ENCODE results near the gene RNF208.

RNF208 gene

GRCh38 chr9:137189297-137190295 is 32.4 kb downstream of the RNF208 start:
- DNase-seq, result no peak

- DNase-seq, result peak; percentile 93
These were observed 33.3 kb downstream of the RNF208 start, which contains the start of the genes ANAPC2 and SSNA1 for GRCh38 chr9:137188490-137189296. Gene ANAPC2, minus strand, starts transcription at chr9:137188560. Its CDS starts 28 bp downstream, at chr9:137188532. Gene SSNA1, plus strand, starts transcription at chr9:137188676. Its CDS starts 51 bp downstream, at chr9:137188727.

DNA sequence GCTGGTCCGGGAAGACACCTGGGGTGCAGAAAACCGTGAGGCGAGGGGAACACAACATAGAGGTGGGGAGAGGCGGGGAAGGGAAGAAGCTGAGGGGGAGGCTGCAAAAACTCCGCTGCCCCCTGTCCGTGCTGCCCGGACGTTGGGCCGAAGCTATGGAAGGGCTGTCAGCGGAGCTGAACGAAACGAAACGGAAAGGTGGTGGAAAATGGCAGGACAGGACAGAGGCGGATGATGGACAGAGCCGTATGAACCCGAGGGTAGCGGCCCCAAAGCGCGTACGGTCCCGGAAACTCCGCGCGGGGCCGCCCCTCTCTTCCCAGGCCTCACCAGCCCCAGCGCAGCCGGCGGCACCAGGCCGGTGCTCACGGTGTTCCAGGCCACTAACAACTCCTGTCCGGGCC is 34.0 kb downstream of the RNF208 start:
- no peak for DNase-seq

GRCh38 chr9:137187386-137187785 is 34.7 kb downstream of the RNF208 start:
- no peak for DNase-seq

- DNase-seq, result no peak
These were observed 35.7 kb downstream of the RNF208 start for GRCh38 chr9:137186385-137186784.

DNA sequence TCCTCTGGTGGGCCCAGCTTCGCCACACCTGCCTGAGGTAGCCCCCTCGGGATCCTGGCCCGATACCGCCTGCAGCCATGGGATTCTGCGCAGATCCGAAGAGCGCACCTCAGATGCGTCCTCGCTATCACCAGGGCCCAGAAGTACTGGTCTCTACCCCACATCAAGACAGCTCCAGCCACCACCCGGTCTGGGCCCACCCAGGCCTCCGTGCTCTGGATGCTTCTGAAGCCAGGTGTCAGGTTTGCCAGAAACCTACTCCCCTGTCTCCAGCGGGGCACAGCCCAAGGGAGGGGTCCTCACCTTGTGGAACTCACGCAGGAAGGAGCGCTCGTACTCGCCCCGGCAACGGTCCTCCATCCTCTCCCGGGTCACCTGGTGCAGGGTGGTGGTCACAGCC is 36.1 kb downstream of the RNF208 start:
- no peak for DNase-seq

GRCh38 chr9:137184881-137185660 is 37.0 kb downstream of the RNF208 start:
- DNase-seq, result no peak

DNA sequence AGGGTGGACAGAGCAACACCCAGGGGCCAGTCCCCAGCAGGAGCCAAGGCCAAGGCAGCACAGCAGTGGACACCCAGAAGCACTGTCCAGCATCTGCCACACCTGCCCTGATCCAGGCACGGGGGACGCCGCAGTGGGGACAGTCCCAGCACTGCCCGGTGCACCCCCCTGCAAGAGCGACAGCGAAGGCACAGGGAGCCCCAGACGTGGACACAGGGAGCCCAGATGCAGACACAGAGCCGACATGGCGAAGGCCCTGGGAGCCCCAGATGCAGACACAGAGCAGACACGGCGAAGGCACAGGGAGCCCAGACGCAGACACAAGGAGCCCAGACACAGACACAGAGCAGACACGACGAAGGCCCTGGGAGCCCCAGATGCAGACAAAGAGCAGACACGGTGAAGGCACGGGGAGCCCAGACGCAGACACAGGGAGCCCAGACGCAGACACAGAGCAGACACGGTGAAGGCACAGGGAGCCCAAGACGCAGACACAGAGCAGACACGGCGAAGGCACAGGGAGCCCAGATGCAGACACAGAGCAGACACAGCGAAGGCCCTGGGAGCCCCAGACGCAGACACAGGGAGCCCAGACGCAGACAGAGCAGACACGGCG is 38.0 kb downstream of the RNF208 start:
- DNase-seq, result no peak

DNA sequence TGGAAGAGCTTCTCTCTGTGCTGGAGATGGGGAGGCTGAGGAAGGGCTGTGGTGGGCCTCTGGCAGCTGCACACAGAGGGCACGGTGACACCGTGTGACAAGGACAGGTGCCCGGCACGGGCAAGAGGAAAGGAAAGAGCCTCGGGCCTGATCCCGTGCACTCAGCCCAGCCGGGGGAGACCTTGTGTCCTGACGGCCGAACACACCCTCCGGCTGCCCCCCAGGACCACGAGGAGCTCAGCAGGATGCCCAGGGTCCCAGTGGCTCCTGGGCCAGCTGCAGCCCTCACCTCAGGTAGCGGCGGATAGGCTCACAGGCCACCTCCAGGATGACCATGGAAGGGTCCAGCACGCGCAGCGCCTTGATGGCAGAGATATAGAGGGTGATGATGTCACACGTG is 39.2 kb downstream of the RNF208 start:
- DNase-seq, result no peak

DNA sequence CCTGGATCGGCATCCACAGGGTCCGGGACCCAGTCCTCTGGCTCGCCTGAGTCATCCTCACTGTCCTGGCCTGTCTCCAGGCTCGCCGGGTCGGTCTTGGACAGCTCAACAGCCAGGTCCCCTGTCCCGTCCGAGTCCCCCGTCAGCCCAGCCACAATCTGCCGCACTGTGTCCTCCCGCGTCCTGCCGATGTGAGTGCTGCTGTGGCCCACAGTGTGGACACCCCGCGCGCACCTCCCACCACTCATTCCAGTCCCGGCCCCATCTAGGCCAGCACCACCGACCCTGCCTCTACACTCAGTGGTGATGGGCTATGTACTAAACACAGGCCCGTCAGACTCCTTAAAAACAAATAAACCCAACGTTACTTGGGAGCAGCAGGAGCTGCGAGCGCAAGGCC is 40.4 kb downstream of the RNF208 start:
- DNase-seq, result no peak

DNA sequence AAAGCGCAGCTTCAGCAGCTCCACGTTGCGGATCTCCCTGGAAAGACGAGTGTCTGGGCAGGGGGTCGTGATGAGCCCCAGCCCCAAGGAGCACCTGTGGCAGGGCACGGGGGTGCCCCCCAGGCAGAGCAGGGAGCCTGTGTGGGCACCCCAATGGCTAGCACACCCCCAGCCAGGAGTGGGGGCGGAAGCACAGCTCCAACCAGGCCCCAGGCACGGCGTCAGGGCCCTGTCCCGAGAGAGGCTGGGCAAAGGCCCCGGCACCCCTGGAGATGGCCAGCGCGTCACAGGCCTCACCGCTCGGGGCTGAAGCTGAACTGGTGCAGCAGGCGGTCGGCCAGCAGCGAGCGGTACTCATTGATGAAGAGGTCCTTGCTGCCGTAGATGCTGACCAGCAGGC is 41.5 kb downstream of the RNF208 start:
- DNase-seq, result no peak

- DNase-seq, result no peak
These were observed 42.3 kb downstream of the RNF208 start for GRCh38 chr9:137179761-137180160.

DNA sequence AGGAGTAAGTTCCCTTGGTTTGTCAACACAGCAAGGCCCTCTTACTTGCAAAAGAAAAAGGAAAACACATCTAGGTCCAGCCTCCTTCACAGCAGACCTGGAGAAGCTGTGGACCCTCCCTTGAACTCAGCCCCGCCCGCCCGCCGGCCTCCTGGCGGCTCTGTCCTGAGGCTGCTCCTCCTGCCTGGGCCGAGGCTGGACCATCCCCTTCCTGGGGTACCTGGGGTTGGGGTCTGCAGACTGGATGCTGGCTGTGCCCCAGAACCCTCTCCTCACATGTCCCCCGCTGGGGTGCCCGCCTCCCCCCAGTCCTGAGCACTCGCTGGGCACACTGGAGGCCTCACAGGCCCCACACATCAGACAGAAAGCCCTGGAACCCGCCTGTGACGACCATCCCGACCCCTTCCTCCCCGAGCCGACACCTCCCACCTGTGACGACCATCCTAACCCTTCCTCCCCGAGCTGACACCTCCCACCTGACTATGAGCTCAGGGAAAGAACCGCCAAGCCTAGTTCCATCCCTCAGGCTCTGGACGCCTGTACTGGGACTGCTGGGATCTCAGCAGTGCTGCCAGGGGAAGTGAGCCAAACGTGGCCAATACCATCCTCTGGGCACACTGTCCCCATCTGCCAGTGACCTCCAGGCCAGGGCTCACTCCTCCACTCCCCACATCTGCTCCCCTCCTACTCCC is 43.0 kb downstream of the RNF208 start:
- DNase-seq, result no peak

GRCh38 chr9:137178201-137178938 is 43.7 kb downstream of the RNF208 start:
- no peak for DNase-seq

GRCh38 chr9:137176302-137177182 is 45.5 kb downstream of the RNF208 start:
- no peak for DNase-seq

GRCh38 chr9:137175345-137175961 is 46.6 kb downstream of the RNF208 start:
- no peak for DNase-seq

DNA sequence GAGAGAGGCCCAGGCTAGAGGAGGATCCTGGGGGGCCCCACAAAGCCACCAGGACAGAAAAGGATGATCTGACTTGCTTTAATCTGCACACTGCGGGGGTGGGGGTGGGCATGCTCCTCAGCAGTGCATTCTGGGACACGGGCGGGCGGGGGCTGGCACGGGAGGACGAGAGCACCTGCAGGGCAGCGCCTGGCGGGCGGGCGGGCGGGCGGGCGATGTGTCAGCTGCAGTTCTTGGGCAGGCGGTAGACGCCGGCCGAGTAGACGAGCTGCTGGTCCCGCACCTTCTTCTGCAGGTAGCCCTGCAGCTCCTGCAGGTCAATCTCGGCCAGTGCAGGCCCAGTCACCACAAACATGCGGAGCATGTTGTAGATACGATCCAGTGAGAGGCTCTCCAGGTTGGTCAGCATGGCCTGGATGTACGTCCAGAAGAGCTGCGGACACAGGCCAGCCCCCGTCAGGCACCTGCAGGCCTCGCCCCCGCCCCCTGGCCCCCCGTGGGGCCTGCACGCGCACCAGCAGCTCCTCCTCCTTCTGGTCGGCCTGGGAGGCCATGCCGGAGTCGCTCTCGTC is 47.2 kb downstream of the RNF208 start:
- no peak for DNase-seq

DNA sequence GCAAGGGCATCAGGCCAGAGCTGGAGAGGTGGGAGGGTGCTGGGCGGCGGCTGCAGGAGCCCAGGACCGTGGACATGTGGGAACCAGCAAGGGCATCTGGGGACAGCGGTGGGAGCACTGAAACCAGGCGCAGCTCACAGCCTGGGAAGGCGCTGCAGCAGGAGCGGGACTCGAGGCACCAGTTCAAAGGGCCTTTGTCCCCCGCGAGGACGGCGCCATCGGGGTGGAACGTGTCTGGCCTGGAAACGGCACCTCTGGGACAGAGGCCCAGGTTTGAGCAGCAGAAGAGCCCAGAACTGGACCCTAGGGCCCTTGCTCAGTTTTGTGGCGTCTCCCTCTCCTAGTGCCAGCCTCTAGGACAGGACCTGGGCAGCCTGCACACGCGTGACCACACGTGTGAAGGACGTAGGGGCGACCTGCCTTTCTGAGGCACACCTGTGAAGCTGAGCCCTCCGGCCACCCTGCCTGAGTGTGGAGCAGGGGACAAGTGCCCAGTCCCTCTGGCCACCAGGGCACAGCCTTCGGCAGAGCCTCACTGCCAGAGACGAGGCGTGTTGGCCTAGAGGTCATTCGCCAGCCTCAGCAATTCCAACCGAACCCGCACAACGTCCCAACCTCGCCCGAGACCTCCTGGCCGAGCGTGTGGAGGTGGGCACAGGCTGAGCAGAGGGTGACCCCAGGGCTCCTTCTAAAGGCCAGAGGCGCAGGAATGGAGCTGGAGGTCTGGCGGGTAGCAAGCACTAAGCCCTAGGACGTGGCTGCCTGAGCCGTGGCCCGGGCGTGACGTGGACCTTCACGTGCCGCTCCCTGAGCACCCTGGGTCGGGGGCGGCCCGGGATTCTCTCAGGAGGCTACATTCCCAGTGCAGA is 48.0 kb downstream of the RNF208 start:
- no peak for DNase-seq

Measured in activated CD4-positive, alpha-beta T cell treated with anti-CD3 and anti-CD28 coated beads, Interleukin-2, amount 50 U/mL, for 1 hour (primary cell).